ENCODE measurements around the gene NXPE1.

The NXPE1 gene

DNA sequence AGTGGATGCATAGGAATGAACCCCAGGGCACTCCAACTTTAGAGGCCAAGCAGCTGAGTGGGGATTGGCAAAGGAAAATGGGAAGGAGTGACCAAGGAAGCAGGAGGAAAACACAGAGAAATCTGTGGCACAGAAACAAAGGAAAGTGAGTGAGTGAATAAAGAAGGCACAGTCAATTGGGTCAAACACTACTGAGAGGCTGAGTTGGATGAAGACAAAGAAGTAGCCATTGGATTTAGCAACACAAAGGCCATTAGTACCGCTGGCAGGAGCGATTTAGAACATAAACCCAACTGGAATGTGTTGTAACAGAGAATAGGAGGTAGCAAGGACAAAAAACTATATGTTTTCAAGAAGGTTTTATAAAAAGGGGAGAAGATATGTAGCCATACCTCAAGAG lies 6.6 kb upstream of the NXPE1 start:
- no peaks in the 10 kb centered on the region for H3K36me3 ChIP-seq (replicated peaks)
- no peak overlapping the region for H3K27ac ChIP-seq
- no peak for DNase-seq
- H3K4me3 ChIP-seq (ENCODE audit: low read depth, low read length) = no peak overlapping the region
- in situ Hi-C loops (cut with HindIII; ENCODE audit: low pct_ligation_motif_present, low sequenced_read_pairs) = no loop called here
- TF ChIP-seq, protein P1, sequence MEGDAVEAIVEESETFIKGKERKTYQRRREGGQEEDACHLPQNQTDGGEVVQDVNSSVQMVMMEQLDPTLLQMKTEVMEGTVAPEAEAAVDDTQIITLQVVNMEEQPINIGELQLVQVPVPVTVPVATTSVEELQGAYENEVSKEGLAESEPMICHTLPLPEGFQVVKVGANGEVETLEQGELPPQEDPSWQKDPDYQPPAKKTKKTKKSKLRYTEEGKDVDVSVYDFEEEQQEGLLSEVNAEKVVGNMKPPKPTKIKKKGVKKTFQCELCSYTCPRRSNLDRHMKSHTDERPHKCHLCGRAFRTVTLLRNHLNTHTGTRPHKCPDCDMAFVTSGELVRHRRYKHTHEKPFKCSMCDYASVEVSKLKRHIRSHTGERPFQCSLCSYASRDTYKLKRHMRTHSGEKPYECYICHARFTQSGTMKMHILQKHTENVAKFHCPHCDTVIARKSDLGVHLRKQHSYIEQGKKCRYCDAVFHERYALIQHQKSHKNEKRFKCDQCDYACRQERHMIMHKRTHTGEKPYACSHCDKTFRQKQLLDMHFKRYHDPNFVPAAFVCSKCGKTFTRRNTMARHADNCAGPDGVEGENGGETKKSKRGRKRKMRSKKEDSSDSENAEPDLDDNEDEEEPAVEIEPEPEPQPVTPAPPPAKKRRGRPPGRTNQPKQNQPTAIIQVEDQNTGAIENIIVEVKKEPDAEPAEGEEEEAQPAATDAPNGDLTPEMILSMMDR (IDR thresholded peaks at IDR 0.05; ENCODE audit: low read depth, low read length, missing control alignments) = no peak
- no peaks in the 10 kb centered on the region for H3K27me3 ChIP-seq (replicated peaks)

DNA sequence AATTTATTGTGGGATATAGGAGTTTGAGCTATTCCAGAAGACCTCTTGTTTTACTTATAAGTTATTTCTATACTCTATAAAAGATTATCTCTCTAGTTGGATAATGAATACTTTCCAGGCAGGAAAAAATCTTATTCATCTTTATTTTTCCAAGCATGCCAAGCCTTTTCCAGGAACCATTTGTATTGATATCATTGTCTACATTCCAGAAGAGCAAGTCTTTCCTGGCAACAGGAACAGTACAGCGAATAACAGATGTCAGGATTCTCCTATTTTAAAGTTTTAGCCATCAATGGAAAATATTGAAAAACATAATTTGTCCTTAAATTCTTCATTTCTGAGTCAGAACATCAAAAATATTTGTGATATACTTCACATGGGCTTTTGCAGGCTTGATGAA lies 5.2 kb upstream of the NXPE1 start:
- Histone ChIP-seq H3K27ac (no peak overlapping the region), H3K36me3 (replicated peaks) (no peaks in the 10 kb centered on the region), H3K27me3 (replicated peaks) (no peaks in the 10 kb centered on the region), H3K4me3 (ENCODE audit: low read depth, low read length) (no peak overlapping the region)
- in situ Hi-C loops (cut with HindIII; ENCODE audit: low pct_ligation_motif_present, low sequenced_read_pairs) = no loop called here
- no peak for DNase-seq
- TF ChIP-seq, protein P1 (IDR thresholded peaks at IDR 0.05; ENCODE audit: low read depth, low read length, missing control alignments) = no peak

DNA sequence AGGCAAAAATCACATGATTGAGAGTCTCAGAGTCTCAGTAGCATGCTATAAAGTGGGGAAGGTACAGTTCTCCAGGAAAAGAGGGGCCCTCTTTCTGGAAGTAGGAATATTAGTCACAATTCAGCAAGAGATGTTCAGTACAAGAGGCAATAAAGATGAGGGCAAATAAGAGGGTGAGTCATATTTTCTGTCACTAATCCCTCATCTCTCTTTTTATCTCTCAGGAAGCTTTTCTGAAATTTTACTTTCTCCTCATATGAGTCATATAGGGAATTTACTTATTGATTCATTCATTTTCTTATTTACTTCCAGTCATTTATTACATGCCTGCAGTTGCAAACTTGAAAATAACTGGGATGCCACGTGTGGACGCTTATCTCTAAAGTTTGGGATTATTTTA lies 3.4 kb upstream of the NXPE1 start:
- Histone ChIP-seq H3K36me3 (replicated peaks) (no peaks in the 10 kb centered on the region), H3K4me3 (ENCODE audit: low read depth, low read length) (no peak overlapping the region), H3K27ac (no peak overlapping the region), H3K27me3 (replicated peaks) (no peaks in the 10 kb centered on the region)
- in situ Hi-C loops (cut with HindIII; ENCODE audit: low pct_ligation_motif_present, low sequenced_read_pairs) = no loop called here
- TF ChIP-seq, protein P1 (IDR thresholded peaks at IDR 0.05; ENCODE audit: low read depth, low read length, missing control alignments) = no peak
- no peak for DNase-seq

DNA sequence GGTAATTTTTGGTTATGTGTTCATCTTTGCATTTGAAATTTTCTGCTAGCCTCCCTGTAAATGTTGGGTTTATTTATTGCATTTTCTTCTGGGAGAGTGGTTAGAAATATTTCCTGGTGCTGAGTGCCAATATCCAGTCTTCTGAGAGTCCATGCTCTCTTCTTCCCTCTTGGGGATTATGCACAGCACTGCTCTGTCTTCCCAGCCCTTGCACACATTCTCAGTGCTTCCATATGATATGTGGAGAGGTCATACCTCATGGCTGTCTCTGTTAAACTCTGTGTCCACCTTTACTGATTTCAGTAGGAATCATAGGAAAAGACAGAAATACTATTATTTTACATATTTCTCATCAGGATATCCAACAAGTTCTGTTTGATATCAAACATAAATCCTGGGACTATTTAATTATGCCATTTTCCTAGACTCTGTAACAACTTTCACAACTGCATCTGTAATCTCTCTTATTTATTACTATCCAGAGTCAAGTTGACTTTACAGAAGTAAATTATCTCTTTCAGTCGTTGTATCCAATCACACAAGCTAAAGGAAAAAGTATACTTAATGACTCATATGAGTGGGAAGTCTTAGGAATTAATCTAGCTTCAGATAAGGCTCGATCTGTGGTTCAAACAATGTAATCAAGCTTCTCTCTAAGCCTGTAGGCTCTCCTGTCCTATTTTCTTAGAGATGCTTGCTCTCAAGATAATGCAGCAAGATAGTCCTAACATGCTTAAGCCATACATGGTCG lies 2.7 kb upstream of the NXPE1 start:
- in situ Hi-C loops (cut with HindIII; ENCODE audit: low pct_ligation_motif_present, low sequenced_read_pairs) = no loop called here
- TF ChIP-seq, protein P1 (IDR thresholded peaks at IDR 0.05; ENCODE audit: low read depth, low read length, missing control alignments) = no peak
- no peak for DNase-seq
- Histone ChIP-seq H3K27me3 (replicated peaks) (no peaks in the 10 kb centered on the region), H3K36me3 (replicated peaks) (no peaks in the 10 kb centered on the region), H3K27ac (no peak overlapping the region), H3K4me3 (ENCODE audit: low read depth, low read length) (no peak overlapping the region)

DNA sequence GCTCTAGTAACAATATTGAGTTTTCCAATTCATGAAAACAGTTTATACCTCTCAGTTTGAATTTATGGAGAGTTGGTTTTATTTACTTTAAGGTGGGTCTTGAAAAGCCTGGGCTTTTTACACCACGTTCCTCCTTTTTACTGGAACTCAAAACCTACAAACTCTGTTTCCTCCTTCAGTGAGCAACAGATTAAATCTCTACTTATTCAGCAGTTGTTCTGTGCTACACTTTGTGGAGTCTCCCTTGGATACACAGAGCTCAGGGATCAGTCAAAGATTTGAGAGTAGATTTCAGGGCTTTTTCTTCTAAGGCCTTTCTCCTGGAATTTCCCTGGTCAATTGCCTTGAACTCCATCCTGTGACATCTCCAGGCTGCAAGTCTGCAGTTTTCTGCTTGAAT lies 3.5 kb downstream of the NXPE1 start:
- DNase-seq = no peak
- in situ Hi-C loops (cut with HindIII; ENCODE audit: low pct_ligation_motif_present, low sequenced_read_pairs) = no loop called here
- no peaks in the 10 kb centered on the region for H3K27me3 ChIP-seq (replicated peaks)
- H3K27ac ChIP-seq = no peak overlapping the region
- no peaks in the 10 kb centered on the region for H3K36me3 ChIP-seq (replicated peaks)
- TF ChIP-seq, protein P1 (IDR thresholded peaks at IDR 0.05; ENCODE audit: low read depth, low read length, missing control alignments) = no peak
- H3K4me3 ChIP-seq (ENCODE audit: low read depth, low read length) = no peak overlapping the region

DNA sequence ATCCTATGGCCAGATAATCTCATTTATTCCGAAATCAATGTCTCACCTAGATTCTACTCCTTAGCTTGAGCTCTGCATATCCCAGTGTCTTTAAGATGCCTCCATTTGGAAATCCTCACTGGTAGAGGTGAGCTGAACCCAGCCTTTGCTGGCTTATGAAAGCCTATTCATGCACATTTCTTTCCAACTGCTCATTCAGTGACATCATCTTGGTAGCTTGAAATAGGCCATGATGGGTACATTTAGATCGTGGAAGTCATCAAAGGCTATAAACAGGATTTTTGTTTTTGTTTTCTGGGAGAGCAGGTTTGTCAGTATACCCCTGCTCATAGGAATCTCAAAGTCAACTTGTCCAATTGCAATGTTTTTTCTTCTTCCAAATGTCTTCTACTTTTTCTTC lies 6.0 kb downstream of the NXPE1 start:
- H3K27me3 ChIP-seq (replicated peaks) = no peaks in the 10 kb centered on the region
- TF ChIP-seq, protein P1 (IDR thresholded peaks at IDR 0.05; ENCODE audit: low read depth, low read length, missing control alignments) = no peak
- in situ Hi-C loops (cut with HindIII; ENCODE audit: low pct_ligation_motif_present, low sequenced_read_pairs) = no loop called here
- no peaks in the 10 kb centered on the region for H3K36me3 ChIP-seq (replicated peaks)
- no peak for DNase-seq
- no peak overlapping the region for H3K27ac ChIP-seq
- no peak overlapping the region for H3K4me3 ChIP-seq (ENCODE audit: low read depth, low read length)

Measured in brain microvascular endothelial cell (primary cell).